Mesenchymal stem cell (in vitro differentiated cells and primary cell): ENCODE results near the gene RANBP1.
"Not testable (repeated sequence)": the region's sequence is repeated elsewhere in the genome, so short reads cannot be mapped to it uniquely, and the experiment has no call there.

Source experiments
- DNase-seq: peaks from one replicate; pipeline ENCODE4 v3.0.0-alpha.2; 2013
- H2AFZ ChIP-seq: one replicate; pipeline ENCODE4 v1.6.1; 2013; ENCODE audit warnings: low read depth, mild to moderate bottlenecking, control low read depth, inconsistent platforms, low read length, moderate library complexity
- H2AK5ac ChIP-seq: 2 replicates; pipeline ENCODE4 v1.6.1; 2013; ENCODE audit warnings: low read length, moderate library complexity, mild to moderate bottlenecking, inconsistent platforms; ENCODE audit not compliant: severe bottlenecking
- H2BK120ac ChIP-seq: one replicate; pipeline ENCODE4 v1.6.1; 2013; ENCODE audit warnings: low read depth, mild to moderate bottlenecking, inconsistent platforms, low read length, moderate library complexity
- H2BK12ac ChIP-seq, 2 experiments: one replicate each; pipeline ENCODE4 v1.6.1; 2013; ENCODE audit warnings: inconsistent platforms in 2 of 2, low read length in 2 of 2, mild to moderate bottlenecking in 2 of 2, moderate library complexity in 2 of 2, control low read depth in 1 of 2
- H2BK15ac ChIP-seq: one replicate; pipeline ENCODE4 v1.6.1; 2013; ENCODE audit warnings: mild to moderate bottlenecking, low read depth, inconsistent platforms; ENCODE audit not compliant: poor library complexity, severe bottlenecking
- H2BK5ac ChIP-seq: 2 replicates; pipeline ENCODE4 v1.6.1; 2013; ENCODE audit warnings: low read depth, mild to moderate bottlenecking, low read length, control low read depth, inconsistent platforms; ENCODE audit not compliant: poor library complexity, severe bottlenecking
- H3K14ac ChIP-seq, 2 experiments: one replicate each; pipeline ENCODE4 v1.6.1; 2013; ENCODE audit warnings: inconsistent platforms in 2 of 2, low read length in 2 of 2, control low read depth in 1 of 2, mild to moderate bottlenecking in 1 of 2, moderate library complexity in 1 of 2
- H3K18ac ChIP-seq, 2 experiments: one replicate each; pipeline ENCODE4 v1.6.1; 2013; ENCODE audit warnings: inconsistent platforms in 2 of 2, low read length in 2 of 2, control low read depth in 1 of 2, low read depth in 1 of 2, mild to moderate bottlenecking in 1 of 2
- H3K23ac ChIP-seq, 2 experiments: one replicate each; pipeline ENCODE4 v1.6.1; 2013; ENCODE audit warnings: inconsistent platforms in 2 of 2, low read length in 2 of 2, mild to moderate bottlenecking in 2 of 2, moderate library complexity in 2 of 2, control low read depth in 1 of 2
- H3K27ac ChIP-seq: 2 replicates; pipeline ENCODE4 v1.5.1; 2013; ENCODE audit warnings: mild to moderate bottlenecking, moderate library complexity, low read length, control low read depth, inconsistent platforms; ENCODE audit not compliant: poor library complexity, severe bottlenecking
- H3K27me3 ChIP-seq, 2 experiments: 2 replicates each; pipeline versions ENCODE4 v1.6.1 to v1.7.0; 2013; ENCODE audit warnings: low read length in 2 of 2, mild to moderate bottlenecking in 2 of 2, moderate library complexity in 2 of 2, control low read depth in 1 of 2, inconsistent platforms in 1 of 2; ENCODE audit not compliant: control insufficient read depth in 1 of 2, insufficient read depth in 1 of 2
- H3K36me3 ChIP-seq, 2 experiments: 2 replicates each; pipeline versions ENCODE4 v1.6.1 to v1.7.0; 2013; ENCODE audit warnings: low read length in 2 of 2, control low read depth in 1 of 2, inconsistent platforms in 1 of 2, low read depth in 1 of 2, mild to moderate bottlenecking in 1 of 2; ENCODE audit not compliant: insufficient read depth in 2 of 2, control insufficient read depth in 1 of 2
- H3K4ac ChIP-seq, 2 experiments: one replicate each; pipeline ENCODE4 v1.6.1; 2013; ENCODE audit warnings: inconsistent platforms in 2 of 2, low read length in 2 of 2, mild to moderate bottlenecking in 2 of 2, moderate library complexity in 2 of 2, control low read depth in 1 of 2, low read depth in 1 of 2
- H3K4me1 ChIP-seq: 2 replicates; pipeline ENCODE4 v1.6.1; 2013; ENCODE audit warnings: low read depth, low read length, control low read depth; ENCODE audit not compliant: control insufficient read depth, insufficient read depth
- H3K4me2 ChIP-seq: 2 replicates; pipeline ENCODE4 v1.6.1; 2013; ENCODE audit warnings: low read length, mild to moderate bottlenecking, inconsistent platforms; ENCODE audit not compliant: poor library complexity, severe bottlenecking
- H3K4me3 ChIP-seq, 2 experiments: 2 replicates each; pipeline versions ENCODE4 v1.5.1 to v1.7.0; 2013; ENCODE audit warnings: low read length in 2 of 2, mild to moderate bottlenecking in 2 of 2, control low read depth in 1 of 2, low read depth in 1 of 2; ENCODE audit not compliant: insufficient read depth in 1 of 2
- H3K79me1 ChIP-seq: replicated peaks from 2 replicates; pipeline ENCODE4 v1.6.1; 2013; ENCODE audit warnings: mild to moderate bottlenecking, control low read depth, low read length, inconsistent platforms; ENCODE audit not compliant: poor library complexity, severe bottlenecking
- H3K9ac ChIP-seq: 2 replicates; pipeline ENCODE4 v1.7.0; 2013; ENCODE audit warnings: mild to moderate bottlenecking, low read length, moderate library complexity
- H3K9me3 ChIP-seq: 2 replicates; pipeline ENCODE4 v1.7.0; 2013; ENCODE audit warnings: mild to moderate bottlenecking, low read length; ENCODE audit not compliant: control insufficient read depth
- H4K8ac ChIP-seq: one replicate; pipeline ENCODE4 v1.6.1; 2013; ENCODE audit warnings: inconsistent platforms, mild to moderate bottlenecking, low read length, moderate library complexity
- H4K91ac ChIP-seq: one replicate; pipeline ENCODE4 v1.6.1; 2013; ENCODE audit warnings: mild to moderate bottlenecking, low read length, inconsistent platforms
- WGBS: methylation state at CpG from one replicate; pipeline ENCODE4 v1.1.7; 2013; ENCODE audit warnings: mixed read lengths; 5-methylcytosine and 5-hydroxymethylcytosine counted together

Gene RANBP1

DNA sequence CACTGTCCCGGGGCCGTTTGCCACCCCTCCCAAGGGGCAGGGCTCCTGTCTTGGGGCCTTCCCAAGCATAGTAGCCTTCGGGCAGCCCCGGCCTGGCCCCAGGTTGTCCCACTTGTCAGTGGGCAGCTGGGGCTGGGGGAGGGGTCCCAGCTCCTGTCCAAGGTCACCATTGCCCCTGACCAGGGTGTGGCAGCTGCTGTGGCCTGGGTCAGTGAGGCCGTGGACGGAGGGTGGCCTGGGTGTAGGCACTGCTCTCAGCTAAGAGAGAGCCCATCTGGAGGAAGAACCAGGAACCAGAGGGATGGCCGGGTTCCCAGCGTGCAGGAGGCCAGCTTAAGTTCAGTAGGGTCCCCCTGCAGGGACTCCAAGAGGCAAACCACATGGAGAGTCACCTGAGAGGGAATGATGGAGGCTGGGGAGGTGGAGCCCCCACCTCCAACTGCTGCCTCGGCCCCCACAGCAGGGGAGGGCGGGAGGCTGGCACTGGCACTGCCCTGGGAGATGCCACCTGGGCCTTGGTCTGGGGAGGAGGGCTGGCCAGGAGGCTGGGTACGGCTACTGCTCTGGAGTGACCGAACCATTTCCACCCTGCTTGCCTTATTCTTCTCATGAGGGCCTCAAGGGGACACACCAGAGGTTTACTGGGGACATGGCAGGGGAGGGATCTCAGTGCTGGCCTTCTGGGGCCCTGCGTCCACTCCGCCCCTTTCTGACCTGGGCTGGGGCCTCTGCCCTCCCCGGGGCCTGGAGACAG is 41.7 kb downstream of the RANBP1 start:
- no peak overlapping the region for H3K18ac ChIP-seq
- H3K27ac ChIP-seq, result no peak overlapping the region
- no peak overlapping the region for H3K23ac ChIP-seq
- H3K4ac ChIP-seq, result no peak overlapping the region
- H2AK5ac ChIP-seq, result no peak overlapping the region
- no peak overlapping the region for H3K14ac ChIP-seq
- DNase-seq, result no peak
- H3K79me1 ChIP-seq, result no peaks in the 10 kb centered on the region
- H3K27me3 ChIP-seq, result peaks cover 21 to 59% of the 10 kb centered on the region in 2 experiments
- H3K9ac ChIP-seq, result no peak overlapping the region
- no peak overlapping the region for H2BK12ac ChIP-seq
- no peak overlapping the region for H4K91ac ChIP-seq
- peaks cover 7% of the 10 kb centered on the region for H3K4me1 ChIP-seq
- H3K4me2 ChIP-seq, result no peak overlapping the region
- H3K9me3 ChIP-seq, result no peaks in the 10 kb centered on the region
- H2AFZ ChIP-seq, result no peak overlapping the region
- no peak overlapping the region for H2BK15ac ChIP-seq
- H4K8ac ChIP-seq, result no peak overlapping the region
- 80% methylated on average over 13 of the region's 15 CpGs for WGBS
- H2BK120ac ChIP-seq, result no peak overlapping the region
- H3K36me3 ChIP-seq, result no peaks in the 10 kb centered on the region
- H3K4me3 ChIP-seq, result no peak overlapping the region
- no peak overlapping the region for H2BK5ac ChIP-seq

DNA sequence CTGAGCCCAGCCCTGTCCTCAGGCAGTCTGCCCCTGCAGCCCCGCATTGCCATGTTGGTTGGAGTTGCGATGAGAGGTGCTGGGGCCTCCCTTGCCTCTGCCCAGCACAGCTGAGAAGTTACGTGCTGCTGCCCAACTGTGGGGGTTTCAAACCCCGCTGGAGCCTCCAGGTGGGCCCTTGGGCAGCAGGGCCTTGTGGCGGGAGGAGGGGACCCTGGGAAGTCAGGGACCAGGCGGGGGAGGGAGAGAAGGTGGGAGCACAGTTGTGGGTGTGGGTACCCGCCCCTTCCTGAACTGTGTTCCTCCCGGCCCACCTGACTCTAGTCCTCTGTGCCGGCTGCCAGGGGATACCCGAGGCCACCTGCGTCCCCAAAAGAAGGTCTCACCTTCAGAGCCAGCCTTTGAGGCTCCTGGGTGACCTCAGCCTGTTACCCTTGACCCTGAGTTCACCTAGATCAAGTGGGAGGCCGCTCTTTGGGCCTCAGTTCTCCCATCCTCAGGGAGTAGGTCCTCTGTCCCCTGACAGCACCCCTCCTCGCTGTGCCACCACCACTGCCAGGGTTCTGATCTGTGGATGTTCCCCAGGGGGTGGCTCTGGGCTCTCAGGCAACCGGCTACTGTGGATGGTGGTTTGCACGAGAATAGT is 42.6 kb downstream of the RANBP1 start:
- Histone ChIP-seq H2AK5ac (no peak overlapping the region), H3K9me3 (no peaks in the 10 kb centered on the region), H3K18ac (no peak overlapping the region), H3K36me3 (no peaks in the 10 kb centered on the region), H3K27ac (no peak overlapping the region), H3K14ac (no peak overlapping the region), H2BK120ac (no peak overlapping the region), H2BK12ac (no peak overlapping the region), H2BK15ac (no peak overlapping the region), H2BK5ac (no peak overlapping the region), H3K27me3 (peaks cover 21 to 56% of the 10 kb centered on the region in 2 experiments), H4K8ac (no peak overlapping the region), H3K4me3 (no peak overlapping the region), H3K4ac (no peak overlapping the region), H3K4me2 (no peak overlapping the region), H3K23ac (no peak overlapping the region), H3K79me1 (no peaks in the 10 kb centered on the region), H4K91ac (no peak overlapping the region), H3K9ac (no peak overlapping the region), H2AFZ (no peak overlapping the region), H3K4me1 (peaks cover 7% of the 10 kb centered on the region)
- DNase-seq, result no peak
- 74% methylated on average over 14 of the region's 15 CpGs for WGBS

DNA sequence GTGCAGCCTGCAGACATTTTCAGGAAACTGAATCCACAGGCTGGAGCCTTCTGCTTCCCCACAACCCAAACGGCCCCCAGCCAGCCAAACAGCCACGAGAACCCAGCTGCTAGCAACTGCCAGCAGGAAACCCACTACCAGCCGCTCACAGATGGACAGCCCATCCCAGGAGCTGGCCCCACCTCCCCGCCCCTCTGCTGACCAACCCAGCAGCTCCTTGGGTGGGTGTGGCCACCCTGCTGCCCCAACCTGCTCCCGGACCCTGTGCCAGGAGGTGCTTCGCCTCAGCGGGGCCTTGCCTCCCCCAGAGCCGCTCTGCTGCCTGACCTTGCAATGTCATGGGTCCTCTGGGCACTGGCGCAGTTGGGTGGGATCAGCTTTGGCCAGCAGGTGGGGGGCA is 43.2 kb downstream of the RANBP1 start:
- Histone ChIP-seq H3K9ac (no peak overlapping the region), H3K27me3 (peaks cover 21 to 51% of the 10 kb centered on the region in 2 experiments), H3K14ac (no peak overlapping the region), H2BK5ac (no peak overlapping the region), H3K4me3 (no peak overlapping the region), H3K23ac (no peak overlapping the region), H2AK5ac (no peak overlapping the region), H3K18ac (no peak overlapping the region), H2BK120ac (no peak overlapping the region), H3K4me1 (peaks cover 3% of the 10 kb centered on the region), H3K4me2 (no peak overlapping the region), H2BK12ac (no peak overlapping the region), H3K9me3 (no peaks in the 10 kb centered on the region), H3K4ac (no peak overlapping the region), H3K36me3 (no peaks in the 10 kb centered on the region), H3K79me1 (no peaks in the 10 kb centered on the region), H4K8ac (no peak overlapping the region), H2BK15ac (no peak overlapping the region), H3K27ac (no peak overlapping the region), H2AFZ (no peak overlapping the region), H4K91ac (no peak overlapping the region)
- DNase-seq, result no peak
- 29% methylated on average over 8 of the region's 9 CpGs for WGBS

DNA sequence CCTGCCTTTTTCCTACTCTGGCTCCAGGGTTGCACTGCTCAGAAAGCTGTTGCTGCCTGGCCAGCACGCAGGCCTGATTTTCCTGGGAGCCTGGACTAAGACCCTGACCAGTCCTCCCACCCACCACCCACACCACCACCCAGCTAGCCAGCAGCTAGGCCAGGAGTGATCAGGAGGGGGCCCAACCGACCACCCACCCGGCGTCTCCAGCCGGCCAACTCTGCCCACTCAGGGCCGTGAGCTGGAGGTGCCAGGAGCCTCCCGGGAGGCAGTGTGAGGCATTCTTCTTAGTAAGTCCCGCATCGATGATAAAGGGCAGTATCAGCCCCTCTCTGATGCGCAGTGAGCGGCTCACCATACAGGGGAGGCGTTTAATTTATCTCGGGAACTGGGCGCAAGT is 43.6 kb downstream of the RANBP1 start:
- WGBS, result 84% methylated on average over 7 of the region's 14 CpGs
- not testable (repeated sequence) for H2AK5ac ChIP-seq, H4K8ac ChIP-seq, H3K14ac ChIP-seq, H3K4me2 ChIP-seq, H3K9me3 ChIP-seq, H2AFZ ChIP-seq, H3K23ac ChIP-seq, H3K4me1 ChIP-seq, H3K4ac ChIP-seq, H2BK120ac ChIP-seq, H3K18ac ChIP-seq, H3K27ac ChIP-seq, H3K79me1 ChIP-seq, H2BK12ac ChIP-seq, H2BK5ac ChIP-seq, H3K36me3 ChIP-seq, H4K91ac ChIP-seq, DNase-seq, H3K4me3 ChIP-seq, H2BK15ac ChIP-seq, H3K9ac ChIP-seq
- H3K27me3 ChIP-seq, result peaks cover 21 to 46% of the 10 kb centered on the region in 2 experiments
